Measurements from ENCODE around the gene RBFOX2.

RBFOX2 gene

DNA sequence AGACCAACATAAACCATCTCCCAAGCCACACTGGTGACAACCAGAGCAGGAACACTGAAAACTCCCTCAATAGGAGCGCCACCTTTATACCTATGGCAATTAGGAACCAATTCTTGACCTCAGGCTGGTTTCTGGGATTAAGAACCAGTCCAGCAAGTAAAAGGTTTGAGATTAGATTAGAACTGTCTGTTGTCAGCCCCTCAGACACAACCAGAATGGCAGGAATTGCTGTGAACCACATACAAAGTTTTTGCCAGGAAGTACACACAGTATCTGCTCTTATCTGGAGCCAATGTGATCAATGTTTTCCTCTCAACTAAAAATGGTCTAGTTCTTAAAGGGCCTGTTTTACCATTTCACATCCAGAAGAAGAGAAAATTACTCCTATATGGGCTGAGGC lies 55.2 kb downstream of the RBFOX2 start:
- DNase-seq (ENCODE audit: low spot score): no peak

DNA sequence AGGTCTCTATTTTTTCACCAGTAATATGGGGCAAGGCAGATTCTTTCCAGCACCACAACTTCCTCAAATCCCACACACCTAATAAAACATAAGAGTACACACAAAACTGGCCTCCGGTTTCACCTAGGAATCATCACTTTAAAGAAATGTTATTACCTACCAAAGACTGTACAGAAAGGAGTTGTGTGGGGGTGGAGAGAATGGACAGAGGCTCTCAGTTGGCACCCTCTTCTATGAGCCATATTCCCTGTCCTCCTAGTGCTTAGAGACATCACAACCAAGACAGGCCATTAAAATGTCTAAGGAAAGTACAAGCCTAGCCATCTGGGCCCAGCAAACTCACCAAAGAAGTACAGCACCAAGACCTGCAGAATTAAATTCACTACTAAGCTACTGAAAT lies 56.1 kb downstream of the RBFOX2 start:
- DNase-seq (ENCODE audit: low spot score): no peak

DNA sequence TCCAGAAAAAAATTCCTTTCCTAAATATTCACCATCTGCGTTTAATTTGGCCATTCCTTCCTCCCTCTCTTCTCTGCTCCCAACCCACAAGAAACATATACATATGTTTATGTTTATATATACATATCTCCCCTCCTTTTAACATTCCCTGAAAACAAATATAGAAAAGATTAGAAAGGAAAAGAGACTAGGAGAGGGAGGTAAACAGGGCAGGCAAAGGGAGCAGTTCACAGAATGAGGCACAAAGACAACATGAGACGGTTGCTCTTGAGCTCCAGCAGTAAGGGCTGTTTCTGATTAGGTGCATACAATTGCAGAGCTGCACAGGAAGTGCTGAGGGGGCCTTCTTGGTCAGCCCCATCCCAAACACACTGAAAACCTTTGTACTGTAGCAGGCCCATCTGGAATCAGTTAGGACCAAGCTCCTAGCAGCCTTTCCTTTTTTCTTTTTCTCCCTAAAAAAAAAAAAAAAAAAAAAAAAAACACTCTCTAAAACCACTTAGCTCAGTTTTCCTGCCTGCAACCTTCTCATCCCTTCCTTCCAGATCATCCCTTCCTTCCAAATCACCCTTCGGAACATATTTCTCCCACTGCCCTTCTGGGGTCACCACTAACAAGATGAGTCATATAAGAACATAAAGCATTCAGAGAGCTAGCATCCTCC lies 57.0 kb downstream of the RBFOX2 start:
- DNase-seq (ENCODE audit: low spot score): no peak

DNA sequence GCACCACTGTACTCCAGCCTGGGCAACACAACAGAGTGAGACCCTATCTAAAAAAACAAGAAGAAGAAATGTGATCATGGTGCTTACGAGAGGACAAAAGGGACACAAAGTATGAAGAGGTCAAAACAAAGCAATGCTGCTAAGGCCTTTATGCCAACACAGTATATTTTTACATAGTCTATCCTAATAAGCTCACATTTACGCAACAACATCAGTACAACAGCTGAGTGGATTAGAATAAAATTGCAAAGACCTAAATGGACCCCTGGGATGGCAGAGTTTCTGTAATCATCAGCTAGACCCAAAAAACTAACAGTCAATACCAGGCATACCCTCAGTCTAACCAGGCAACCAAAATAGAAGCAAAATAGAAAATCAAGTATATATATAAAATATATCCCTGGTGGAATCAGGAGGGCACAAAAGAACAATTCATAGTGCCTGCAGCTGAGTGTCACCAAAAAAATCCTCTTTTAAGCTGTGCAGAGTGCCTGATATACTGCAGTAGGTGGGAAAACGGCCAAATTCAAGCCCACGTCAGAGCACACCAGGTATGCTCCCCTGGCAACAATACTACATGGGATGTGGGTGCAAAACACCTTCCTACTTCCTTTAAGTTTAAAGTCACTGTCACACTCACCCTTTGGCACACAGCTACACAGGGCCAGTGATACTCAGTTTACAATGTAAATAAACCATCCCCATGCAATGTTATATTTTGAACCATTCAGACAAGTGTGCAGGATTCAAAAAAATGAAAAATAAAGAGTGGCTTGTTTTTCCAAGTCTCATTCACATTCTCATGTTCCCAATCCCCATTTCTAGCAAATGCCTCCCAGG lies 57.8 kb downstream of the RBFOX2 start:
- no peak for DNase-seq (ENCODE audit: low spot score)

DNA sequence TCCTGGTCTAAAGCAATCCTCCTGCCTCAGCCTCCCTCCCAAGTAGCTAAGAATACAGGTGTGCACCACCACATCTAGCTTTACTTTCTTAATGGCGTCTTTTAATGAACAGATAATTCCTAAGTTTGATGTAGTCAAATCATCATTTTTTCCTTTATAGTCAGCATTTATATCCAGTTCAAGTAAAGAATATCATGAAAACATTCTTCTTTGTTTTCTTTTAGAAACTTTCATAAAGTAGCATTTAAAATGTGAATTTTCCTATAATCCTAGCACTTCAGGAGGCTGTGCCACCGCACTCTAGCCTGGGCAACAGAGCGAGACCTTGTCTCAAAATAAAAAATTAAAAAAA lies 61.6 kb downstream of the RBFOX2 start:
- DNase-seq (ENCODE audit: low spot score): no peak

DNA sequence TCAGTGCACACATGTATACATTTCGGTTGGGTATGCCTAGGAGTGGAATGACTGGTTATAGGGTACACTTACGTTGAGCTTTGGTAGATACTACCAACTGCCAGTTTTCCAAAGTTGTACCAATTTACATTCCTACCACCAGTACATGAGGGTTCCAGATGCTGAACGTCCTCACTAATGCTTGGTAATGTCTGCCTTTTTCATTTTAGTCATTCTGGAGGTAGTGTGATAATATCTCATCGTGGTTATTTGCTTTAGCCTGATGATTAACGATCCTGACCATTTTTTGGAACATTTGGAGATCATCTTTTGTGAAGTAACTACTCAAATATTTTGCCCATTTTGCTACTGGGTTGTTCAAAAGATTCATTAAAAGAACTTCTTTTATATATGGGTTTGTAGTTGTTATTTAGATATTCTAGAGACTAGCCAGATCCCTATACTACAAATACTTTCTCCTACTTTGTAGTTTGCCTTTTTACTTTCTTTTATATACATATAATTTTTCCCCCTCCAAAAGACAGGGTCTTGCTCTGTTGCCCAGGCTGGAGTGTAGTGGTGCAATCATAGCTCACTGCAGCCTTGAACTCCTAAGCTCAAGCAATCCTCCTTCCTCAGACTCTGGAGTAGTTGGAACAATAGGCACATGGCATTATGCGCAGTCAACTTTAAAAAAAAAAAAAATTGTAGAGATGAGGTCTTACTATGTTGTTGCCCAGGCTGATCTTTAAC lies 62.1 kb downstream of the RBFOX2 start:
- DNase-seq (ENCODE audit: low spot score): no peak

DNA sequence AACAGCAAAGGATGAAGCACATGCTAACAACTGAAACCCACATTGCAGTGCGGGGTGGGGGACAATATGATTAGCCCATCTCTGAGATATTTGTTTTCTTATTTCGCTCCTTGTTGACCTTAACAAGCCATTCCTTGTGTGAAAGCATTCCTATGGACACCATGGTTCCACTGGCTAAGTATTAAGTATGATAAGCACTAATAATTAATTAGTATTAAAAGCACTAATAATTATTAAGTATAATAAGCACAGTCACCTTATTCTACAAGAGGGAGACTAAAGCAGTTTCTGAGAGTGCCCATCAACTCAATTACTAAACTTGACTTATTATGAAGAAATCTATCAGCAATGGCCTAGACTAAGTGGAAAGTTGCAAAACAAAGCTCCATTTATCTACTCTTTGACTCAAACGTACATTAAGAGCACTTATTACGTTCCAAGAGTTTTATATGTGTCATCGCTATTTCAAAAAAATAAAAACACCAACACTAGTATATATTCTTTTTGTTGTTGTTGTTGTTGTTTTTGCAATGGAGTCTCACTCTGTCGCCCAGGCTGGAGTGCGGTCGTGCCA lies 65.3 kb downstream of the RBFOX2 start:
- DNase-seq (ENCODE audit: low spot score): no peak

DNA sequence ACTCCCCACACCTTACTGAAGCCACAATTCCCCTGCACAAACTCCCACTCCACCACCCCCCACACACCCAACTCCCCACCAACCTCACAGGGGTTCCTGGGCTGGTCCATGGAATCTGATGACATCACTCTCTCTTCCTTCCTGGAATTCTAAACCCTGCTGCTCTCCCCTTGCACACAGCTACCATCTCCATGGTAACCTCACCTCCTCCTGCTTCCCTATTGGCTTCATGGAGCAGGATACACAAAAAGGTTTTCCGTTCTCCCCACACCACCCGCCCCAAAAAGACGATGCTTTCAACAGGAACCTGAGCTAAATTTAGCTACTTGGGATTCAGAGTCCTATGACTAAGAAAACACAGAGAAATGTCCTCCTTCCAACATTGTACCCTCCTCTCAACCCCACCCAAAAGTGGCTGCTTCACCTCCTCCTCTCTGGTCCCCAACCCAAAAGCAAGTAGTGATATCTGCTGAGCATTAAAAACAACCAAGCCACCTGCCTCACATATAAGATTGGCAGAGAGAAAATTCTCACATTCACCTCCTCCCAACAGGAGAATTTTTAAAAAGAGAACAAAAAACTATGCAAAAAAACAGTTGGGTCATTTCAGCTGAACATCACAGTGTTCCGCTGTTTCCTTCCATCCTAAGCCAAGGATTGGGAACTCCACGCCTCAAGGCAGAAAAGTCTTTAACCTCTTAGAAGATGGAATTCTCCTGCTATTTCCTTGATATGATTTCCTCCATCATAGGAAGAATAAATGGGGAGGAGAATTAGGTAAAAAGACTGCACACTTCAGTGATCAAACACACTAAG lies 66.9 kb downstream of the RBFOX2 start:
- peak; percentile 66 for DNase-seq (ENCODE audit: low spot score)

DNA sequence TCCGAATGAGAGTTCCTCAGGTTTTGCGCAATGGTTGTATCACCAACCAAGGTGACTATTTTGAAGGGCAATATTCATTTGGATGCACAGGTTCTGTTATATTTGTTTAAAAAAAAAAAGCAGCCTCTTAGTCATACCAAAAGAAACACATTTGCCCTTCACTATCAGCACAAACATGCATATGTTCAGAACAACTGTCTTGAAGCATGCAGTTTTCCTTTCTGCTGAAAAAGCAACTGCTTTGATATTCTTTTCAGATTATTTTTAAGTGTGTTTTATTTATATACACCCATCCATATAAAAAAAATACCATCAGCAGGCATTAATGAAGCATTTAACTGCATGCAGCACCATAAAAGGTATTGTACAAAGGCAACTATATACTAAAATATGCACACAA lies 67.8 kb downstream of the RBFOX2 start:
- DNase-seq (ENCODE audit: low spot score): no peak

DNA sequence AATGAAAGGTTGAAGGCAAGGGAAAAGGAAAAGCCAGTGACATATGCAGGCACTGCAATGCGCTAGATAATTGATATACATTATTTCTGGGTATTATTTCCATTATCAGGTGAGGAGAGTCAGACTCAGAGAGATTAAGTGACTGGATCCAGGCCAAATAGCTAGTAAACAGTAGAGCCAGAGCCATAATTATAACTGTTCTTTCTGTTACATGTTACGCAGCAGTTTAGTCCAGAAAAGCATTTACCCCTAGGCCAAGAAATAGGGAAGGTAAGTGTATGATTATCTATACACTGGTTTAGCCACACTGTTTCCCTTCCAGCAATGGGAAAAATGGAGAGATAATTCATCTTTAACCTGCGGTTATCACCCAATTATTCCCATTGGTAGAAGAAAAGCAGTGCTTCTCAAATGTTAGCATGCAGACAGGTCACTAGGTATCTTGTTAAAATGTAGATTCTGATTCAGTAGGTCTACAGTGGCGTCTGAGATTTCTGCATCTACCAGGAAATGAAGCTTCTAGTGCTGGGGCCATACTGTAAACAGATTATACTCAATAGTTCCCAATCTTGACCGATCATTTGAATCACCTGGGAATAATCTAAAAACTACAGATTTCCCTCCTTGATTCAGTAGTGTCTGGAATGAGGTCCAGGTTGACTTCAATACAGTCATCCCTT lies 69.4 kb downstream of the RBFOX2 start:
- DNase-seq (ENCODE audit: low spot score): no peak

DNA sequence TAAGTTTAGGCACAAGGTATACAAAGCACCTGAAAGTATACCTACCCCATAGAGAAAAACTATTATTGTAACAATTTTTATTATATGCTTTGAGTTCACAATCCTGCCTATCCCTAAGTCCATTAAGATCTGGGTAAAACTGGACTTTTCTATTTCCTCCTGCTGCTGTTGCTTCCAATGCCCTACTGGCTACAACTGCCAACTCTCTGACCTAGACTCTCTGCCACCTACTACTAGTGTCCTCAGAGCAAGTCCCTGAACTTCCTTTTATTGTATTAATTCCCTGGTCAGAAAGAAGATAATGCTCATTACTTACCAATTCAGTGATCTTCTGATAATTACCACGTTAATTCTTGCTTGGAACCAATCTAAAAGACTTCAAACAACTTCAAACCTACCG lies 70.3 kb downstream of the RBFOX2 start:
- no peak for DNase-seq (ENCODE audit: low spot score)

DNA sequence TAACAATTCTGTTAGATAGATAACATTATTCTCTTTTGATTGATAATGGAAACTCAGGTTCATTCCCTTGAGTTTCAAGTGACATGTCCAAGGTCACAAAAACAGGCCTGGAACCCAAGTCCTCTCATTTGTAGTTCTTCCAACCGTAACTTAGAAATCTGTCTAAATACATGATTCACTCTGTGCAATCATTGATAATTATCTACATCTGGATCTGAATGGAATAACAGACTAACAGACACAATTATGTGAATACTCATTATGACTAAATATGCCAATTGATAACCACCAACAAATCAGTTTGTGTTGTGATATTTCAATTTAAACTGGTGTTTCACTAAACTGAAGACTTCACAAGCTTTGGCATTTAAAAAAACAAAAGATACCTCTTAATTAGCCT lies 71.0 kb downstream of the RBFOX2 start:
- DNase-seq (ENCODE audit: low spot score): no peak

DNA sequence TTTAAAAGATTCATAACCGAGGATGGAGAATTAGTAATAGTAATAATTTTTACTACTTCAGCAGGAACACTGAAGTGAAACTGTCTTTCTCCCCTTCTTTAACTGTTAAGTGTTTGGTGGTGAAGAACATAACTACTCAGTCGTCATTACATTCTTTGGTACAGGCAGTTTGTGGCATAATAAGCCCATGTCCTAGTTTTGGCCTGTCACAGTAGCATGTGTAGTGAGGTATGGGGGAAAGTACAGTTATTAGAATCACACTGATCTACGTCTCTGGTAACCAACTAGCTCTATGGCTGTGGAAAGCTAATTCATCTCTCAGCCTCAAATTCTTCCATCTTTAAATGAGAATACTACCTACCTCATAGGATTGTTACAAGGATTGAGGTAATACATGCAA lies 71.8 kb downstream of the RBFOX2 start:
- no peak for DNase-seq (ENCODE audit: low spot score)

DNA sequence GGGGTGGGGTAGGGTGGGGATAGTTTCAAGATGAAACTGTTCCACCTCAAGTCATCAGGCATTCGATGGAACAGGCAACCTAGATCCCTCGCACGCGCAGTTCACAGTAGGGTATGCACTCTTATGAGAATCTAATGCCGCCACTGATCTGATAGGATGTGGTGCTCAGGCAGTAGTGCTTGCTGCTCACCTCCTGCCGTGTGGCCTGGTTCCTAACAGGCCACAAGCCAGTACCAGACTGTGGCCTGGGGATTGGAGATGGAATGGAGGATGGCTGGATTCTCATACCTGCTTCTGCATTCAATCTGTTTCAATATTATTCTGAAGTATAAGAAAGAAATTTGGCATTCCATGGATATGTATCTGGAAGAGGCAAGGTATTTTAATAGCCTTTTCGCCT lies 73.1 kb downstream of the RBFOX2 start:
- DNase-seq (ENCODE audit: low spot score): no peak

DNA sequence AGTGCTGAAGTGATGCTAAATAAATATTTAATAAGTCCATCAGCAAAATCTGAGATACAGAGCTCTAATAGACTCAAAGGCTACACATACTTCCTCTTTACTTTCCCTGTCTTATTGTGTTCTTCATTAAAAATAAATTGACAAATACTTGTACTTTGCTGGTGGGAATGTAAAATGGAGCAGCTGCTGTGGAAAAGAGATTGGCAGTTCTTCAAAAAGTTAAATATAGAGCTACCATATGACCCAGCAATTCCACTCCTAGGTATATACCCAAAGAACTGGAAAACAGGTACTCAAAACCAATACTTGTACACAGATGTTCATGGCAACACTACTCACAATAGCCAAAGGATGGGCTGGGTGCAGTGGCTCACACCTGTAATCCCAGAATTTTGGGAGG lies 76.0 kb downstream of the RBFOX2 start:
- no peak for DNase-seq (ENCODE audit: low spot score)

DNA sequence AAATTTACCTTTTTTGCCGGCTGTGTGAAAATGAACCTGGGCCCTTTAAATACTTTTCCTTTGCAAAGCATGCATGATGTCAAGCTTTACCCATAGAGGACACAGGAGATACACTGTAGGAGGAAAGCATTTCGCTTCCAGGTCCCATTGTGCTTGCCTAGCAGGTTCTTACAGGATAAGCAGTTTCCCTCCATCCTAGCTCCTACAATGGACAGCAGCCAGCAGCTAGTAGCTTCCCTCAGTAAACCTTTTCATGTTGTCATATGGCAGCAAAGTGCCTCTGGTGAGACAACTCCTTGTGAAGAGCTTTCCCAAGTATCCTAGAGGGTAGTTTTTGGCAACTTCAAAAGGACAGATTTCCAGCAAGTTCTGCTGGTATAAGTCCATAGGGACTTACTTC lies 78.4 kb downstream of the RBFOX2 start:
- no peak for DNase-seq (ENCODE audit: low spot score)

DNA sequence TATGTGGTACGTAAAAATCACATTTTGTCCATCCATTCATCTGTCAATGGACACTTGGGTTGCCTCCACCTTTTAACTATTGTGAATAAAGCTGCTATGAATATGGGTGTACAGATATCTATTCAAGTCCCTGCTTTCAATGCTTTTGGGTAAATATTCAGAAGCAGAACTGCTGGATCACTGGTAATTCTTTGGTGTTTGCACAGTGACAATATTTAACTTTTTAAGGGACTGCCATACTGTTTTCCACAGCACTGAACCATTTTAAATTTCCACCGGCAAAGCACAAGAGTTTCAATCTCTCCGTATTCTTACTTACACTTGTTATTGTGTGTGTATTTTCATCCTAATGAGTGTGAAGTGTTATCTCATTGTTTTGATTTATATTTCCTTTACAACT lies 79.4 kb downstream of the RBFOX2 start:
- DNase-seq (ENCODE audit: low spot score): no peak

DNA sequence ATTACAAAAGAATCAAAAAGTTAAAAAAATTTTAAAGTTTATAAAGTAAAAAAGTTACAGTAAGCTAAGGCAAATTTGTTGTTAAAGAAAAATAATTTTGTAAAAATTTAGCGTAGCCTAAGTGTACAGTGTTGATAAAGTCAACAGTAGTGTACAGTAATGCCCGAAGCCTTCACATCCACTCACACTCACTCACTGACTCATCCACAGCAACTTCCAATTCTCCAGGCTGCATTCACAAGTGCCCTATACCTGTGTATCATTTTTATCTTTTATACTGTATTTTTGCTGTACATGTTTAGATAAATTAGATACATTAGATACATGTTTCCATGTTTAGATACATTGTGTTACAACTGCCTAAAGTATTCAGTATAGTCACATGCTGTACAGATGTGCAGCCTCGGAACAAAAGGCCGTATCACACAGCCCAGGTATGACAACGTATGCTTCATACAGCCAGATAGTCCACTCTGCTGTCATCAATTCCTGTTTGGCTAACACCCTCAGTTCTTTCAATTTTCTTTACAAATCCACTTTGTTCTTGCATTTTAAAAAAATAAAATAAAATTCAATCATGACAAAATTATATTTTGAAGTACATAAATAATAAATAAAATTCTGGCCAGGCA lies 80.7 kb downstream of the RBFOX2 start:
- DNase-seq (ENCODE audit: low spot score): no peak

DNA sequence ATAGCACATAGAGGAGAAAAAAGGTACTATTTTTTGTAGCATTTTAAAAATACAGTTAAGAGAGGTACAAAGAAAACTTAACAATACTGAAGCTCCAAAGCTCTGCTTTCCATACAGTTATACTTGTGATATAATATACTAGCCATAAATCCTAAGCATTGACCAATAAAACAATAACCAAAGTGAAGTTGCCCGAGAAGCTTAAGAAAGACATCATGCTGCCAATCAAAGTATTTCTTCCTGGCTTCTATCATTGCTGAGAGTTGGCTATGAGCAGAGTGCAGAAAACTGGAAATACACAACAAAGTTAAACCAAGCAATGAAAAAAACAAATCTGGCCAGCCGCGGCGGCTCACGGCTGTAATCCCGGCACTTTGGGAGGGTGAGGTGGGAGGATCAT lies 84.2 kb downstream of the RBFOX2 start:
- DNase-seq (ENCODE audit: low spot score): no peak

DNA sequence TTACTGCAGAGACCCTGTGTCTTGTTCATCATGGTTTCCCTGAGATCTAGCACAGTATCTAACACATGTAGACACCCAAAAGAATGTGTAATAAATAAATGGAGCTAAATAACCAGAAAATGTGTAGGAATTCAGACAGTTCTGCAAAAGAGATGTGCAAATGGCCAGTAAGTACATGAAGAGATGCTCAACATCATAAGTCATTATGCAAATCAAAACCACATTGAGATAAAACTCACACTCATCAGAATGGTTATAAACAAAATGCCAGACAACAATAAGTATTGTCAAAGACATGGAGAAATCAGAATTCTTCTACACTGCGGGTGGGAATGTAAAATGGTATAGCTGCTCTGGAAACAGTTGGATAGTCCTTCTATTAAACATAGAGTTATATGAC lies 88.5 kb downstream of the RBFOX2 start:
- DNase-seq (ENCODE audit: low spot score): no peak

DNA sequence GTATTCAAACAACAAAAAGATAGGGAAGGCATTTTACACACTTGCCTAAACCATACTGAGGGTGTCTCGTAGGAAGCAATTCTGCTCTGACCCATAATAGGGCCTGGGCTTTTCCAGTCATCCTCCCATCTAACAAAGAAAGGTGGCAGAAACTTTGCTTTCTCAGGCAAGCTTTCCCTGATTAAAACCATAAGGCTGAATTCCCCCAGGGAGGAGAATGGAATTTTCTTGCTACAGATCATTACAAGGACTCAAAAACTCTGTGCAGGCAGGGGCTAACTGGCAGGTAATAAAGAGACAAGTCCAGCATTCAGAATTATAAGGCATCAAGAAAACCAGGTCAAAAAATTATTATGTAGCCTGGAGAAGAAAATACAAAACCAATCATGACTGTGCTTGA lies 90.4 kb downstream of the RBFOX2 start:
- no peak for DNase-seq (ENCODE audit: low spot score)
